Mesothelial cell of epicardium (in vitro differentiated cells): ENCODE measurements around the gene BSDC1. TPM values are rescaled to one million over a fixed set of nuclear protein-coding genes. Genes with fewer than 3 reads are reported as not detected.

Experiments used
- DNase-seq, 2 experiments: peaks; one replicate each; pipeline ENCODE4 v3.0.0; 2021; ENCODE audit warnings: low spot score in 2 of 2; ENCODE audit not compliant: unreplicated experiment in 2 of 2
- H3K27ac Mint-ChIP-seq: 2 replicates; pipeline ENCODE4 v1.8.0; 2021; ENCODE audit warnings: mixed read lengths
- H3K27me3 Mint-ChIP-seq: 2 replicates; pipeline ENCODE4 v1.8.0; 2021; ENCODE audit warnings: low read depth, mixed read lengths
- H3K36me3 Mint-ChIP-seq: 2 replicates; pipeline ENCODE4 v1.8.0; 2021; ENCODE audit warnings: mixed read lengths
- H3K4me1 Mint-ChIP-seq: 2 replicates; pipeline ENCODE4 v1.8.0; 2021; ENCODE audit warnings: mixed read lengths
- H3K4me3 Mint-ChIP-seq: 2 replicates; pipeline ENCODE4 v1.8.0; 2021; ENCODE audit warnings: mild to moderate bottlenecking, moderate library complexity, mixed read lengths
- H3K9me3 Mint-ChIP-seq: 2 replicates; pipeline ENCODE4 v1.8.0; 2021; ENCODE audit warnings: mixed read lengths
- total RNA-seq: library from RNA; stranded (reverse); gene quantifications from 3 replicates; pipeline ENCODE4 v1.2.1, GENCODE V29; 2021
- TF ChIP-seq, protein P1 (sequence below): fragments of 200-600 bp; sonication (generic); IDR thresholded peaks from one replicate; pipeline ENCODE4 v1.5.0; 2021; ENCODE audit warnings: antibody characterized with exemption; ENCODE audit not compliant: unreplicated experiment

Gene BSDC1
- total RNA-seq, 1 donor from 2014 or later = 73.4 TPM

- H3K4me1 Mint-ChIP-seq = peaks cover 17% of the 10 kb centered on the region
- TF ChIP-seq, protein P1, sequence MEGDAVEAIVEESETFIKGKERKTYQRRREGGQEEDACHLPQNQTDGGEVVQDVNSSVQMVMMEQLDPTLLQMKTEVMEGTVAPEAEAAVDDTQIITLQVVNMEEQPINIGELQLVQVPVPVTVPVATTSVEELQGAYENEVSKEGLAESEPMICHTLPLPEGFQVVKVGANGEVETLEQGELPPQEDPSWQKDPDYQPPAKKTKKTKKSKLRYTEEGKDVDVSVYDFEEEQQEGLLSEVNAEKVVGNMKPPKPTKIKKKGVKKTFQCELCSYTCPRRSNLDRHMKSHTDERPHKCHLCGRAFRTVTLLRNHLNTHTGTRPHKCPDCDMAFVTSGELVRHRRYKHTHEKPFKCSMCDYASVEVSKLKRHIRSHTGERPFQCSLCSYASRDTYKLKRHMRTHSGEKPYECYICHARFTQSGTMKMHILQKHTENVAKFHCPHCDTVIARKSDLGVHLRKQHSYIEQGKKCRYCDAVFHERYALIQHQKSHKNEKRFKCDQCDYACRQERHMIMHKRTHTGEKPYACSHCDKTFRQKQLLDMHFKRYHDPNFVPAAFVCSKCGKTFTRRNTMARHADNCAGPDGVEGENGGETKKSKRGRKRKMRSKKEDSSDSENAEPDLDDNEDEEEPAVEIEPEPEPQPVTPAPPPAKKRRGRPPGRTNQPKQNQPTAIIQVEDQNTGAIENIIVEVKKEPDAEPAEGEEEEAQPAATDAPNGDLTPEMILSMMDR = no peak
- no peaks in the 10 kb centered on the region for H3K9me3 Mint-ChIP-seq
- H3K36me3 Mint-ChIP-seq = no peaks in the 10 kb centered on the region
- H3K4me3 Mint-ChIP-seq = no peak overlapping the region
- H3K27me3 Mint-ChIP-seq = no peaks in the 10 kb centered on the region
- H3K27ac Mint-ChIP-seq = no peak overlapping the region
- DNase-seq = no peak
These were observed 47.6 kb downstream of the BSDC1 start for GRCh38 chr1:32346532-32347157.

DNA sequence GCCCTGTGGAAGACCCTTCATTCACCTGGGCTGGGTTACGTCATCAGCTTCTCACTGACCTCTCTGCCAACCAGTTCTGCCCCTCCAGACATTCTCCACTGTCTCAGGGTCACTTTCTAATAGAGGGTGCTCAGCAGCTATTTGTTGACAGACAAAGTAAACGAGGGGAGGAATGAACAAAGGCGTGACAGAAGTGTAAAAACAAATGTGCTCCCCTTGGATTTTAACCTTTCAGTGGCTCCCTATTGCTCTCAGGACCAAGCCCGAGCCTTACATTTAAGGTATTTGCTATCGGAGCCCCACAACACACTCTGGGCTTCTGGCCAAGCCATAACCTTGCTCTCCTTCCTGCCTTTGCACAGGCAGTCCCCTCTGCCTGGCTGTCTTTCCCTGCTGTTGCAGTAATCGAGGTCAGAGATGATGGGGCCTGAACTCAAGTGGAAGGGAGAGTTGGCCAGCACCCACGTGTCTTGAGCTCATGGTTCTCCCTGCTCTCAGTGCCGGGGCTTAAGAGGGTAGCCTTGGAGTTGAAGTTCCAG, 48.9 kb downstream of the BSDC1 start:
- no peaks in the 10 kb centered on the region for H3K9me3 Mint-ChIP-seq
- H3K36me3 Mint-ChIP-seq = no peaks in the 10 kb centered on the region
- no peak overlapping the region for H3K4me3 Mint-ChIP-seq
- DNase-seq = no peak
- TF ChIP-seq, protein P1 = no peak
- H3K27ac Mint-ChIP-seq = peak overlapping the region; percentile 53
- H3K27me3 Mint-ChIP-seq = no peaks in the 10 kb centered on the region
- H3K4me1 Mint-ChIP-seq = peaks cover 17% of the 10 kb centered on the region

- H3K27me3 Mint-ChIP-seq = peaks cover 2% of the 10 kb centered on the region
- no peak overlapping the region for H3K4me3 Mint-ChIP-seq
- no peaks in the 10 kb centered on the region for H3K9me3 Mint-ChIP-seq
- peaks cover 17% of the 10 kb centered on the region for H3K4me1 Mint-ChIP-seq
- H3K27ac Mint-ChIP-seq = no peak overlapping the region
- no peak for DNase-seq
- no peaks in the 10 kb centered on the region for H3K36me3 Mint-ChIP-seq
- TF ChIP-seq, protein P1 = no peak
These were observed 51.5 kb downstream of the BSDC1 start for GRCh38 chr1:32342704-32343103.

DNA sequence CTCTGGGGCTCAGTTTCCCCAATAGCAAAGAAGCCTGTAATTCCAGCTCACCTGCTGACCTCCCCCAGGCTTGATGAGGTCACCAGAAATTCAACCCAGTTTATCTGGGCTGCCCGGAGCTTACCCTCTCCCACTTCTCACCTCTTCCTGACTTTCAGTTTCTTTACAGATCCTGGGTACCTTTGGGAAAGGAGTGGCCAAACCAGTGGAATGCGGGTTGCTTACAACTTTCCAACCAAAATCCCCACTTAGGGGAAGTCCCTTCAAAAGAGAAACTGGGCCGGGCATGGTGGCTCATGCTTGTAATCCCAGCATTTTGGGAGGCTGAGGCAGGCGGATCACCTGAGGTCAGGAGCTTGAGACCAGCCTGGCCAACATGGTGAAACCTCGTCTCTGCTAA, 52.3 kb downstream of the BSDC1 start:
- H3K4me3 Mint-ChIP-seq = no peak overlapping the region
- no peaks in the 10 kb centered on the region for H3K36me3 Mint-ChIP-seq
- H3K4me1 Mint-ChIP-seq = peaks cover 17% of the 10 kb centered on the region
- H3K27me3 Mint-ChIP-seq = peaks cover 2% of the 10 kb centered on the region
- DNase-seq = no peak
- peak overlapping the region; percentile 9 for H3K27ac Mint-ChIP-seq
- TF ChIP-seq, protein P1 = no peak
- H3K9me3 Mint-ChIP-seq = no peaks in the 10 kb centered on the region

- Mint-ChIP-seq H3K36me3 (no peaks in the 10 kb centered on the region), H3K27me3 (peaks cover 2% of the 10 kb centered on the region), H3K4me1 (peaks cover 13% of the 10 kb centered on the region), H3K27ac (peak overlapping the region; percentile 30), H3K9me3 (no peaks in the 10 kb centered on the region), H3K4me3 (no peak overlapping the region)
- no peak for DNase-seq
- TF ChIP-seq, protein P1 = no peak
These were observed 53.0 kb downstream of the BSDC1 start for GRCh38 chr1:32341186-32341757.
